Natural killer cell (primary cell): ENCODE results near the gene NOXA1. TPM values are rescaled to one million over a fixed set of nuclear protein-coding genes. Genes with fewer than 3 reads are reported as not detected.

Experiments
- ATAC-seq, 3 donors: fragments of 150-1000 bp in 2 of 3; fragments of 200-7000 bp in 1 of 3; cut with Tn5 transposase; 1 replicate in 1 of 3; 2 replicates in 2 of 3; pipeline ENCODE4 v1.10.0; 2021; ENCODE audit warnings: mild to moderate bottlenecking in 2 of 3, moderate library complexity in 2 of 3
- DNase-seq, 2 donors: peaks; one replicate each; pipeline versions ENCODE4 v3.0.0 to v3.0.0-alpha.2; 2013 to 2021; ENCODE audit warnings: mixed read lengths in 1 of 2
- H3K27ac ChIP-seq: one replicate; pipeline ENCODE4 v1.5.1; 2013; ENCODE audit warnings: mild to moderate bottlenecking, low read length
- H3K27me3 ChIP-seq: one replicate; pipeline ENCODE4 v1.6.1; 2013; ENCODE audit warnings: low read length; ENCODE audit not compliant: control insufficient read depth, insufficient read depth
- H3K36me3 ChIP-seq: one replicate; pipeline ENCODE4 v1.6.1; 2013; ENCODE audit warnings: low read length; ENCODE audit not compliant: control insufficient read depth, insufficient read depth
- H3K4me1 ChIP-seq: one replicate; pipeline ENCODE4 v1.6.1; 2013; ENCODE audit warnings: low read length; ENCODE audit not compliant: control insufficient read depth, insufficient read depth
- H3K4me3 ChIP-seq: one replicate; pipeline ENCODE4 v1.5.1; 2013; ENCODE audit warnings: low read length
- H3K9me3 ChIP-seq: one replicate; pipeline ENCODE4 v1.6.1; 2013; ENCODE audit warnings: low read length; ENCODE audit not compliant: control insufficient read depth, insufficient read depth
- H3K27ac Mint-ChIP-seq, 2 donors: one replicate each; pipeline ENCODE4 v1.8.0; 2022; ENCODE audit warnings: mild to moderate bottlenecking in 2 of 2, mixed read lengths in 2 of 2, moderate library complexity in 1 of 2
- H3K27me3 Mint-ChIP-seq, 2 donors: one replicate each; pipeline ENCODE4 v1.8.0; 2022; ENCODE audit warnings: low read depth in 2 of 2, mixed read lengths in 2 of 2
- H3K36me3 Mint-ChIP-seq: one replicate; pipeline ENCODE4 v1.8.0; 2022; ENCODE audit warnings: mixed read lengths
- H3K4me1 Mint-ChIP-seq, 2 donors: one replicate each; pipeline ENCODE4 v1.8.0; 2022; ENCODE audit warnings: mixed read lengths in 2 of 2
- H3K4me3 Mint-ChIP-seq: one replicate; pipeline ENCODE4 v1.8.0; 2022; ENCODE audit warnings: mild to moderate bottlenecking, moderate library complexity, mixed read lengths
- H3K9me3 Mint-ChIP-seq, 2 donors: one replicate each; pipeline ENCODE4 v1.8.0; 2022; ENCODE audit warnings: mixed read lengths in 2 of 2
- WGBS: methylation state at CpG from one replicate; pipeline ENCODE4 v1.1.7; 2013; ENCODE audit warnings: missing lambda C conversion rate; ENCODE audit not compliant: insufficient coverage; 5-methylcytosine and 5-hydroxymethylcytosine counted together
- intact Hi-C: fragments of 100-400 bp; cut with micrococcal nuclease; formaldehyde crosslinking; loops from one replicate; pipeline ENCODE4 v1.14.2; 2022
- total RNA-seq, 4 donors: library from RNA; stranded (reverse); fragments of 120-200 nt in 1 of 4; gene quantifications; one replicate each; pipeline versions ENCODE4 v1.2.3 to v1.2.4, GENCODE V29; 2013 to 2022
- TF ChIP-seq, protein P1 (sequence below): fragments of 200-600 bp; IDR thresholded peaks from one replicate; pipeline ENCODE4 v1.8.0; 2022; ENCODE audit warnings: antibody characterized with exemption

Gene NOXA1
- total RNA-seq, 3 donors from 2014 or later (not counting 1 experiment from before 2014, with no cell fraction given): 4.7 to 10.0 (median 7.7) TPM

GRCh38 chr9:137405677-137406081, 17.5 kb upstream of the NOXA1 start:
- H3K4me3 ChIP-seq: no peak overlapping the region
- Mint-ChIP-seq H3K36me3 (no peaks in the 10 kb centered on the region), H3K4me1 (peaks cover 10 to 14% of the 10 kb centered on the region in 2 donors), H3K27ac (peak overlapping the region in 1 of 2 donors; percentile 56), H3K4me3 (peak overlapping the region; percentile 81), H3K9me3 (no peaks in the 10 kb centered on the region), H3K27me3 (peaks cover 0 to 2% of the 10 kb centered on the region in 2 donors)
- no peaks in the 10 kb centered on the region for H3K36me3 ChIP-seq
- DNase-seq (no peak), ATAC-seq (no peak)
- WGBS: 90% methylated on average over 11 of the region's 11 CpGs
- H3K9me3 ChIP-seq: no peaks in the 10 kb centered on the region
- peaks cover 27% of the 10 kb centered on the region for H3K4me1 ChIP-seq
- intact Hi-C loops: loop anchor here (2.0 kb wide), 1 partner anchor 111 kb away; no protein-coding TSS in a partner anchor
- H3K27me3 ChIP-seq: peaks cover 3% of the 10 kb centered on the region
- no peak overlapping the region for H3K27ac ChIP-seq
- TF ChIP-seq, protein P1, sequence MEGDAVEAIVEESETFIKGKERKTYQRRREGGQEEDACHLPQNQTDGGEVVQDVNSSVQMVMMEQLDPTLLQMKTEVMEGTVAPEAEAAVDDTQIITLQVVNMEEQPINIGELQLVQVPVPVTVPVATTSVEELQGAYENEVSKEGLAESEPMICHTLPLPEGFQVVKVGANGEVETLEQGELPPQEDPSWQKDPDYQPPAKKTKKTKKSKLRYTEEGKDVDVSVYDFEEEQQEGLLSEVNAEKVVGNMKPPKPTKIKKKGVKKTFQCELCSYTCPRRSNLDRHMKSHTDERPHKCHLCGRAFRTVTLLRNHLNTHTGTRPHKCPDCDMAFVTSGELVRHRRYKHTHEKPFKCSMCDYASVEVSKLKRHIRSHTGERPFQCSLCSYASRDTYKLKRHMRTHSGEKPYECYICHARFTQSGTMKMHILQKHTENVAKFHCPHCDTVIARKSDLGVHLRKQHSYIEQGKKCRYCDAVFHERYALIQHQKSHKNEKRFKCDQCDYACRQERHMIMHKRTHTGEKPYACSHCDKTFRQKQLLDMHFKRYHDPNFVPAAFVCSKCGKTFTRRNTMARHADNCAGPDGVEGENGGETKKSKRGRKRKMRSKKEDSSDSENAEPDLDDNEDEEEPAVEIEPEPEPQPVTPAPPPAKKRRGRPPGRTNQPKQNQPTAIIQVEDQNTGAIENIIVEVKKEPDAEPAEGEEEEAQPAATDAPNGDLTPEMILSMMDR: no peak

DNA sequence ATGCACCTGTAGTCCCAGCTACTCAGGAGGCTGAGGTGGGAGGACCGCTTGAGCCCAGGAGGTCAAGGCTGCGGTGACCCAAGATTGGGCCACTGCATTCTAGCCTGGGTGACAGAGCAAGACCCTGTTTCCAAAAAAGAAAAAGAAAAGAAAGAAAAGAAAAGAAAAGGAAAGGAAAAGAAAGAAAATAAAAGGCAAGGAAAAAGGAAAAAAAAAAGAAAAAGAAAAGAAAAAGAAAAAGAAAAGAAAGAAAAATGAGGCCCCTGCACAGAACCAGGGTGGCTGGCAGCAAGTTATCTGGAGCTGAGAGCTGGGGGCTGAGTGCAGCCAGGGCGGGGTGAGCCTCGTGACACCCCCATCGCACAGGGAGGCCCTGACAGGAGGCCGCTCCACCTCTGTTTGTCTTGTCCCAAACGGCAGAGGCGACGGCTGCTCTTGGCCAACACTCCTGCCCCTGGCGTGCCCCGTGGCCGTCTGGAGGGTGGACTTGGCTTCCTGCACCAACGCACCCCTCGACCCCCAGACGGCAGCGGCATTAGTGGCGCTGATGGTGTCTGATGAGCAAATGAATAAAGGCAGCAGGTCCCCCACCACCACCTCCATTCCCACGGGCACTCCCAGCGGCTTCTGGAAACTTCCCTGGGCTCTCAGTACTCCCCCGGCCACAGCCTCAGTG, 17.0 kb upstream of the NOXA1 start:
- Mint-ChIP-seq H3K27me3 (peaks cover 0 to 2% of the 10 kb centered on the region in 2 donors), H3K9me3 (no peaks in the 10 kb centered on the region), H3K4me1 (peaks cover 16 to 19% of the 10 kb centered on the region in 2 donors), H3K4me3 (peak overlapping the region; percentile 81), H3K36me3 (no peaks in the 10 kb centered on the region), H3K27ac (peak overlapping the region in 1 of 2 donors; percentile 56)
- ATAC-seq: no peak
- no peak for DNase-seq
- H3K27me3 ChIP-seq: peaks cover 3% of the 10 kb centered on the region
- WGBS: 81% methylated on average over 20 of the region's 20 CpGs
- no peak overlapping the region for H3K27ac ChIP-seq
- intact Hi-C loops: loop anchor here (2.0 kb wide), 1 partner anchor 111 kb away; no protein-coding TSS in a partner anchor
- TF ChIP-seq, protein P1: no peak
- H3K9me3 ChIP-seq: no peaks in the 10 kb centered on the region
- H3K36me3 ChIP-seq: no peaks in the 10 kb centered on the region
- peaks cover 33% of the 10 kb centered on the region for H3K4me1 ChIP-seq
- H3K4me3 ChIP-seq: no peak overlapping the region

DNA sequence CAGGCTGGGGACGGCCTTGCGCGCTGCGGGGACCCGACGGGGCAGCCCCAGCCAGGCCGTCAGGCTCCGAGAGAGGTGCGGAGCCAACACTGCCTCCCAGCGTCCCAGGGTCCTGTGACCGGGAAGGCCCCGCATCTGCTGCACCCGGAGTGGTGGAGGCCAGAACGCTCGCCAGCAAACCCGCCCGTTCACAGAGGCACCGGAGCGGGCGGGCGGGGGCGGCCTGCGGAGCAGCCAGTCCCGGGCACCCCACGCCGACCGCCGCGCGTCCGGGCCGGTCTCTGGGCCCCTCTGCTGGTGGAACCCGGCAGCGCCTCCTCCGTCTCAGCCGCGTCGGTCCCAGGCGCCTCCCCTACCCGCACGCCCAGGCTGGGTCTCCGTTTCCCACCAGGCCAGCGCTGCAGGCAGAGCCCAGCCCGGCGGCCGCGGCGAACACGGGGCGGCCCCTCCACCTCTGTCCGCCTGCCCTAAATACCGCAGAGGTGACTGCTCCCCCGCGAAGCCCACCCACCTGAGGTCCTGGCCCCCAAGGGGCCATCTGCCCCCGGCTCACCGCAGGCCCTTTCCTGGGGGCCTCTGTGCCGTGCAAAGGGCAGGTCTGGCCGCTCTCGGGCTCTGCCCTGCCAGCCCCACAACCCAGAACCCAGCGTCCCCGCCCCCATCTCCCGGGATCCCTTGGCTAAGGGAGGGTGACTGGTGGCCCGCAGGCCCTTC, 16.2 kb upstream of the NOXA1 start:
- TF ChIP-seq, protein P1: peak; percentile 87
- WGBS: 5% methylated on average over 63 of the region's 63 CpGs
- H3K4me3 Mint-ChIP-seq: peak overlapping the region; percentile 4

More for the DNA sequence above, 16.2 kb upstream of the NOXA1 start:
- DNase-seq (peak; percentile 77 to 81), ATAC-seq (peak; percentile 88 to 90 (median 89))
- Histone ChIP-seq H3K4me3 (no peak overlapping the region), H3K27me3 (peaks cover 3% of the 10 kb centered on the region), H3K27ac (no peak overlapping the region), H3K36me3 (no peaks in the 10 kb centered on the region), H3K4me1 (peaks cover 40% of the 10 kb centered on the region), H3K9me3 (no peaks in the 10 kb centered on the region)
- Mint-ChIP-seq H3K9me3 (no peaks in the 10 kb centered on the region), H3K27me3 (peaks cover 0 to 2% of the 10 kb centered on the region in 2 donors), H3K4me1 (peaks cover 16 to 26% of the 10 kb centered on the region in 2 donors), H3K27ac (peak overlapping the region in 1 of 2 donors; percentile 22), H3K36me3 (no peaks in the 10 kb centered on the region)
- intact Hi-C loops: loop anchor here (2.0 kb wide), 1 partner anchor 112 kb away; no protein-coding TSS in a partner anchor
